ENCODE data around the gene SLC6A4. TPM values are rescaled to one million over a fixed set of nuclear protein-coding genes. Genes with fewer than 3 reads are reported as not detected.

Gene SLC6A4
- total and polyA plus RNA-seq, 10 donors, result under 0.01 to 0.34 (median 0.15) TPM; not detected in 3

GRCh38 chr17:30221346-30221745 lies 14.2 kb downstream of the SLC6A4 start:
- no peaks in the 10 kb centered on the region for H3K36me3 ChIP-seq
- intact Hi-C loops (cut with DNase I; ENCODE audit: low total_unique reads), result no loop called here
- DNase-seq, result peak; percentile 35
- H3K27me3 ChIP-seq (replicated peaks in 1 of 7), result peaks cover 0 to 3% (median 0%) of the 10 kb centered on the region in 7 donors
- H3K9me3 ChIP-seq, result no peaks in the 10 kb centered on the region
- no peak overlapping the region for H3K4me3 ChIP-seq
- no peak overlapping the region for H3K27ac ChIP-seq
- no peaks in the 10 kb centered on the region for H3K4me1 ChIP-seq
- WGBS, 5 donors, result 90 to 93% (median 92%) methylated on average over 10 of the region's 10 CpGs
- TF ChIP-seq CTCF (IDR thresholded peaks at IDR 0.05 in 8 of 11, conservative IDR thresholded peaks at IDR 0.05 in 3 of 11), result no peak
- no peak for TF ChIP-seq POLR2A (IDR thresholded peaks at IDR 0.05)
- TF ChIP-seq POLR2AphosphoS5 (IDR thresholded peaks at IDR 0.05), result no peak

- peaks cover 0 to 3% (median 0%) of the 10 kb centered on the region in 7 donors for H3K27me3 ChIP-seq (replicated peaks in 1 of 7)
- H3K4me3 ChIP-seq, result no peak overlapping the region
- DNase-seq, result peak; percentile 17
- no peaks in the 10 kb centered on the region for H3K9me3 ChIP-seq
- H3K36me3 ChIP-seq, result no peaks in the 10 kb centered on the region
- intact Hi-C loops (cut with DNase I; ENCODE audit: low total_unique reads), result no loop called here
- no peak overlapping the region for H3K27ac ChIP-seq
- 87 to 94% (median 93%) methylated on average over 5 of the region's 5 CpGs for WGBS, 5 donors
- TF ChIP-seq CTCF (IDR thresholded peaks at IDR 0.05 in 8 of 11, conservative IDR thresholded peaks at IDR 0.05 in 3 of 11), result no peak
- no peak for TF ChIP-seq POLR2AphosphoS5 (IDR thresholded peaks at IDR 0.05)
- no peak for TF ChIP-seq POLR2A (IDR thresholded peaks at IDR 0.05)
- H3K4me1 ChIP-seq, result no peaks in the 10 kb centered on the region
Measured at GRCh38 chr17:30220414-30220813, 15.1 kb downstream of the SLC6A4 start.

- H3K27ac ChIP-seq, result no peak overlapping the region
- peak; percentile 2 for DNase-seq
- intact Hi-C loops (cut with DNase I; ENCODE audit: low total_unique reads), result no loop called here
- H3K9me3 ChIP-seq, result no peaks in the 10 kb centered on the region
- H3K4me3 ChIP-seq, result no peak overlapping the region
- TF ChIP-seq POLR2AphosphoS5 (IDR thresholded peaks at IDR 0.05) (no peak), CTCF (IDR thresholded peaks at IDR 0.05 in 8 of 11, conservative IDR thresholded peaks at IDR 0.05 in 3 of 11) (no peak), POLR2A (IDR thresholded peaks at IDR 0.05) (no peak)
- H3K36me3 ChIP-seq, result no peaks in the 10 kb centered on the region
- H3K27me3 ChIP-seq (replicated peaks in 1 of 7), result peaks cover 0 to 3% (median 0%) of the 10 kb centered on the region in 7 donors
- H3K4me1 ChIP-seq, result no peaks in the 10 kb centered on the region
- WGBS, 5 donors, result 73 to 89% (median 77%) methylated on average over 7 of the region's 7 CpGs
Measured at GRCh38 chr17:30219833-30220232, 15.7 kb downstream of the SLC6A4 start.

GRCh38 chr17:30219315-30219714 lies 16.2 kb downstream of the SLC6A4 start:
- H3K9me3 ChIP-seq, result no peaks in the 10 kb centered on the region
- no peak overlapping the region for H3K27ac ChIP-seq
- no peaks in the 10 kb centered on the region for H3K4me1 ChIP-seq
- TF ChIP-seq CTCF (IDR thresholded peaks at IDR 0.05 in 8 of 11, conservative IDR thresholded peaks at IDR 0.05 in 3 of 11) (no peak), POLR2AphosphoS5 (IDR thresholded peaks at IDR 0.05) (no peak), POLR2A (IDR thresholded peaks at IDR 0.05) (no peak)
- no peak overlapping the region for H3K4me3 ChIP-seq
- 90 to 96% (median 93%) methylated on average over 4 of the region's 4 CpGs for WGBS, 5 donors
- intact Hi-C loops (cut with DNase I; ENCODE audit: low total_unique reads), result no loop called here
- no peaks in the 10 kb centered on the region for H3K36me3 ChIP-seq
- peaks cover 0 to 3% (median 0%) of the 10 kb centered on the region in 7 donors for H3K27me3 ChIP-seq (replicated peaks in 1 of 7)
- peak; percentile 6 for DNase-seq

Data from spleen (tissue), 11 donors.